Measurements from ENCODE around the gene PSPH.
"Not testable (repeated sequence)": the region's sequence is repeated elsewhere in the genome, so short reads cannot be mapped to it uniquely, and the experiment has no call there.

The PSPH gene

GRCh38 chr7:56026538-56026937, 24.7 kb downstream of the PSPH start:
- DNase-seq (ENCODE audit: low read depth, low spot score) = no peak
- Histone ChIP-seq H3K9ac (ENCODE audit: insufficient read length) (no peak overlapping the region), H3K27ac (no peak overlapping the region), H3K9me3 (ENCODE audit: low read depth, low read length) (no peaks in the 10 kb centered on the region), H3K4me3 (no peak overlapping the region), H3K36me3 (ENCODE audit: insufficient read depth, low read length) (peaks cover 71% of the 10 kb centered on the region)
- TF ChIP-seq FOXP2 (optimal IDR thresholded peaks at IDR 0.05; ENCODE audit: control extremely low read depth, extremely low read length, insufficient read depth) (no peak), EZH2 (IDR thresholded peaks at IDR 0.05) (no peak), POLR2AphosphoS5 (IDR thresholded peaks at IDR 0.05; ENCODE audit: borderline replicate concordance, low read depth, low read length) (no peak)

GRCh38 chr7:56023500-56023899, 27.7 kb downstream of the PSPH start:
- H3K36me3 ChIP-seq (ENCODE audit: insufficient read depth, low read length) = peaks cover 70% of the 10 kb centered on the region
- no peaks in the 10 kb centered on the region for H3K9me3 ChIP-seq (ENCODE audit: low read depth, low read length)
- no peak for DNase-seq (ENCODE audit: low read depth, low spot score)
- H3K9ac ChIP-seq (ENCODE audit: insufficient read length) = no peak overlapping the region
- H3K27ac ChIP-seq = no peak overlapping the region
- TF ChIP-seq FOXP2 (optimal IDR thresholded peaks at IDR 0.05; ENCODE audit: control extremely low read depth, extremely low read length, insufficient read depth) = no peak
- TF ChIP-seq EZH2 (IDR thresholded peaks at IDR 0.05) = no peak
- no peak for TF ChIP-seq POLR2AphosphoS5 (IDR thresholded peaks at IDR 0.05; ENCODE audit: borderline replicate concordance, low read depth, low read length)
- H3K4me3 ChIP-seq = no peak overlapping the region

- Histone ChIP-seq H3K27ac (no peak overlapping the region), H3K4me3 (no peak overlapping the region), H3K9me3 (ENCODE audit: low read depth, low read length) (no peaks in the 10 kb centered on the region), H3K9ac (ENCODE audit: insufficient read length) (no peak overlapping the region), H3K36me3 (ENCODE audit: insufficient read depth, low read length) (peaks cover 57% of the 10 kb centered on the region)
- TF ChIP-seq EZH2 (IDR thresholded peaks at IDR 0.05) (no peak), FOXP2 (optimal IDR thresholded peaks at IDR 0.05; ENCODE audit: control extremely low read depth, extremely low read length, insufficient read depth) (no peak), POLR2AphosphoS5 (IDR thresholded peaks at IDR 0.05; ENCODE audit: borderline replicate concordance, low read depth, low read length) (no peak)
- DNase-seq (ENCODE audit: low read depth, low spot score) = no peak
These were observed 31.7 kb downstream of the PSPH start for GRCh38 chr7:56019501-56019900.

GRCh38 chr7:56017015-56017414, 34.2 kb downstream of the PSPH start:
- DNase-seq (ENCODE audit: low read depth, low spot score); H3K9ac ChIP-seq (ENCODE audit: insufficient read length); H3K27ac ChIP-seq; H3K9me3 ChIP-seq (ENCODE audit: low read depth, low read length); H3K4me3 ChIP-seq: not testable (repeated sequence)
- H3K36me3 ChIP-seq (ENCODE audit: insufficient read depth, low read length) = peaks cover 72% of the 10 kb centered on the region

GRCh38 chr7:56009695-56010094, 41.5 kb downstream of the PSPH start:
- TF ChIP-seq POLR2AphosphoS5 (IDR thresholded peaks at IDR 0.05; ENCODE audit: borderline replicate concordance, low read depth, low read length) = no peak
- Histone ChIP-seq H3K4me3 (no peak overlapping the region), H3K27ac (no peak overlapping the region), H3K36me3 (ENCODE audit: insufficient read depth, low read length) (peaks cover 30% of the 10 kb centered on the region), H3K9me3 (ENCODE audit: low read depth, low read length) (no peaks in the 10 kb centered on the region), H3K9ac (ENCODE audit: insufficient read length) (no peak overlapping the region)
- no peak for DNase-seq (ENCODE audit: low read depth, low spot score)

GRCh38 chr7:56007891-56008290, 43.4 kb downstream of the PSPH start:
- no peak overlapping the region for H3K9ac ChIP-seq (ENCODE audit: insufficient read length)
- no peaks in the 10 kb centered on the region for H3K9me3 ChIP-seq (ENCODE audit: low read depth, low read length)
- H3K4me3 ChIP-seq = no peak overlapping the region
- H3K36me3 ChIP-seq (ENCODE audit: insufficient read depth, low read length) = peaks cover 17% of the 10 kb centered on the region; the same call in 1 of the 2 replicates
- no peak overlapping the region for H3K27ac ChIP-seq
- no peak for DNase-seq (ENCODE audit: low read depth, low spot score)
- TF ChIP-seq EZH2 (IDR thresholded peaks at IDR 0.05) = no peak
- TF ChIP-seq POLR2AphosphoS5 (IDR thresholded peaks at IDR 0.05; ENCODE audit: borderline replicate concordance, low read depth, low read length) = no peak
- no peak for TF ChIP-seq FOXP2 (optimal IDR thresholded peaks at IDR 0.05; ENCODE audit: control extremely low read depth, extremely low read length, insufficient read depth)

- H3K36me3 ChIP-seq (ENCODE audit: insufficient read depth, low read length) = peaks cover 12% of the 10 kb centered on the region; the same call in 1 of the 2 replicates
- TF ChIP-seq FOXP2 (optimal IDR thresholded peaks at IDR 0.05; ENCODE audit: control extremely low read depth, extremely low read length, insufficient read depth) = no peak
- TF ChIP-seq POLR2AphosphoS5 (IDR thresholded peaks at IDR 0.05; ENCODE audit: borderline replicate concordance, low read depth, low read length) = no peak
- no peak for TF ChIP-seq EZH2 (IDR thresholded peaks at IDR 0.05)
- no peak overlapping the region for H3K9ac ChIP-seq (ENCODE audit: insufficient read length)
- no peak overlapping the region for H3K27ac ChIP-seq
- H3K9me3 ChIP-seq (ENCODE audit: low read depth, low read length) = no peaks in the 10 kb centered on the region
- DNase-seq (ENCODE audit: low read depth, low spot score) = no peak
- H3K4me3 ChIP-seq = no peak overlapping the region
These were observed 44.0 kb downstream of the PSPH start for GRCh38 chr7:56007167-56007652.

GRCh38 chr7:56003749-56004148, 47.5 kb downstream of the PSPH start:
- H3K9ac ChIP-seq (ENCODE audit: insufficient read length) = no peak overlapping the region
- no peaks in the 10 kb centered on the region for H3K9me3 ChIP-seq (ENCODE audit: low read depth, low read length)
- DNase-seq (ENCODE audit: low read depth, low spot score) = no peak
- H3K4me3 ChIP-seq = no peak overlapping the region
- TF ChIP-seq POLR2AphosphoS5 (IDR thresholded peaks at IDR 0.05; ENCODE audit: borderline replicate concordance, low read depth, low read length) = no peak
- no peak for TF ChIP-seq EZH2 (IDR thresholded peaks at IDR 0.05)
- TF ChIP-seq FOXP2 (optimal IDR thresholded peaks at IDR 0.05; ENCODE audit: control extremely low read depth, extremely low read length, insufficient read depth) = no peak
- peaks cover 15% of the 10 kb centered on the region for H3K36me3 ChIP-seq (ENCODE audit: insufficient read depth, low read length)
- no peak overlapping the region for H3K27ac ChIP-seq

- Histone ChIP-seq H3K9ac (ENCODE audit: insufficient read length) (no peak overlapping the region), H3K27ac (no peak overlapping the region), H3K36me3 (ENCODE audit: insufficient read depth, low read length) (peaks cover 54% of the 10 kb centered on the region), H3K4me3 (no peak overlapping the region), H3K9me3 (ENCODE audit: low read depth, low read length) (no peaks in the 10 kb centered on the region)
- no peak for TF ChIP-seq EZH2 (IDR thresholded peaks at IDR 0.05)
- TF ChIP-seq POLR2AphosphoS5 (IDR thresholded peaks at IDR 0.05; ENCODE audit: borderline replicate concordance, low read depth, low read length) = no peak
- TF ChIP-seq FOXP2 (optimal IDR thresholded peaks at IDR 0.05; ENCODE audit: control extremely low read depth, extremely low read length, insufficient read depth) = no peak
- no peak for DNase-seq (ENCODE audit: low read depth, low spot score)
These were observed 54.3 kb downstream of the PSPH start for GRCh38 chr7:55996856-55997500.

Data from SK-N-MC (cell line).